MM.1S (cell line): ENCODE measurements around the gene CCKAR.
"Not testable (repeated sequence)": the region's sequence is repeated elsewhere in the genome, so short reads cannot be mapped to it uniquely, and the experiment has no call there.

Source experiments
- CTCF ChIP-seq: fragments of 300-600 bp; sonication (generic); IDR thresholded peaks from 2 replicates; pipeline ENCODE4 v1.5.1; 2016; ENCODE audit warnings: antibody characterized with exemption, low read length, mixed read lengths
- EZH2phosphoT487 ChIP-seq: fragments of 300-600 bp; sonication (generic); IDR thresholded peaks from 2 replicates; pipeline ENCODE4 v1.6.1; 2018; ENCODE audit warnings: antibody characterized with exemption, low read length

GRCh38 chr4:26500565-26500999 lies 10.3 kb upstream of the CCKAR start:
- TF ChIP-seq CTCF, EZH2phosphoT487: not testable (repeated sequence)
